Natural killer cell (primary cell): ENCODE measurements around the gene ATP2C2. TPM values are rescaled to one million over a fixed set of nuclear protein-coding genes. Genes with fewer than 3 reads are reported as not detected.

ENCODE experiments used
- ATAC-seq, 3 donors: fragments of 150-1000 bp in 2 of 3; fragments of 200-7000 bp in 1 of 3; cut with Tn5 transposase; 1 replicate in 1 of 3; 2 replicates in 2 of 3; pipeline ENCODE4 v1.10.0; 2021; ENCODE audit warnings: mild to moderate bottlenecking in 2 of 3, moderate library complexity in 2 of 3
- DNase-seq, 2 donors: peaks; one replicate each; pipeline versions ENCODE4 v3.0.0 to v3.0.0-alpha.2; 2013 to 2021; ENCODE audit warnings: mixed read lengths in 1 of 2
- H3K27ac ChIP-seq: one replicate; pipeline ENCODE4 v1.5.1; 2013; ENCODE audit warnings: mild to moderate bottlenecking, low read length
- H3K27me3 ChIP-seq: one replicate; pipeline ENCODE4 v1.6.1; 2013; ENCODE audit warnings: low read length; ENCODE audit not compliant: control insufficient read depth, insufficient read depth
- H3K36me3 ChIP-seq: one replicate; pipeline ENCODE4 v1.6.1; 2013; ENCODE audit warnings: low read length; ENCODE audit not compliant: control insufficient read depth, insufficient read depth
- H3K4me1 ChIP-seq: one replicate; pipeline ENCODE4 v1.6.1; 2013; ENCODE audit warnings: low read length; ENCODE audit not compliant: control insufficient read depth, insufficient read depth
- H3K4me3 ChIP-seq: one replicate; pipeline ENCODE4 v1.5.1; 2013; ENCODE audit warnings: low read length
- H3K9me3 ChIP-seq: one replicate; pipeline ENCODE4 v1.6.1; 2013; ENCODE audit warnings: low read length; ENCODE audit not compliant: control insufficient read depth, insufficient read depth
- H3K27ac Mint-ChIP-seq, 2 donors: one replicate each; pipeline ENCODE4 v1.8.0; 2022; ENCODE audit warnings: mild to moderate bottlenecking in 2 of 2, mixed read lengths in 2 of 2, moderate library complexity in 1 of 2
- H3K27me3 Mint-ChIP-seq, 2 donors: one replicate each; pipeline ENCODE4 v1.8.0; 2022; ENCODE audit warnings: low read depth in 2 of 2, mixed read lengths in 2 of 2
- H3K36me3 Mint-ChIP-seq: one replicate; pipeline ENCODE4 v1.8.0; 2022; ENCODE audit warnings: mixed read lengths
- H3K4me1 Mint-ChIP-seq, 2 donors: one replicate each; pipeline ENCODE4 v1.8.0; 2022; ENCODE audit warnings: mixed read lengths in 2 of 2
- H3K4me3 Mint-ChIP-seq: one replicate; pipeline ENCODE4 v1.8.0; 2022; ENCODE audit warnings: mild to moderate bottlenecking, moderate library complexity, mixed read lengths
- H3K9me3 Mint-ChIP-seq, 2 donors: one replicate each; pipeline ENCODE4 v1.8.0; 2022; ENCODE audit warnings: mixed read lengths in 2 of 2
- CTCF ChIP-seq: fragments of 200-600 bp; IDR thresholded peaks from one replicate; pipeline ENCODE4 v1.8.0; 2022; ENCODE audit warnings: antibody characterized with exemption
- WGBS: methylation state at CpG from one replicate; pipeline ENCODE4 v1.1.7; 2013; ENCODE audit warnings: missing lambda C conversion rate; ENCODE audit not compliant: insufficient coverage; 5-methylcytosine and 5-hydroxymethylcytosine counted together
- intact Hi-C: fragments of 100-400 bp; cut with micrococcal nuclease; formaldehyde crosslinking; loops from one replicate; pipeline ENCODE4 v1.14.2; 2022
- total RNA-seq, 4 donors: library from RNA; stranded (reverse); fragments of 120-200 nt in 1 of 4; gene quantifications; one replicate each; pipeline versions ENCODE4 v1.2.3 to v1.2.4, GENCODE V29; 2013 to 2022

ATP2C2 gene
- total RNA-seq, 3 donors from 2014 or later (not counting 1 experiment from before 2014, with no cell fraction given) = not detected

DNA sequence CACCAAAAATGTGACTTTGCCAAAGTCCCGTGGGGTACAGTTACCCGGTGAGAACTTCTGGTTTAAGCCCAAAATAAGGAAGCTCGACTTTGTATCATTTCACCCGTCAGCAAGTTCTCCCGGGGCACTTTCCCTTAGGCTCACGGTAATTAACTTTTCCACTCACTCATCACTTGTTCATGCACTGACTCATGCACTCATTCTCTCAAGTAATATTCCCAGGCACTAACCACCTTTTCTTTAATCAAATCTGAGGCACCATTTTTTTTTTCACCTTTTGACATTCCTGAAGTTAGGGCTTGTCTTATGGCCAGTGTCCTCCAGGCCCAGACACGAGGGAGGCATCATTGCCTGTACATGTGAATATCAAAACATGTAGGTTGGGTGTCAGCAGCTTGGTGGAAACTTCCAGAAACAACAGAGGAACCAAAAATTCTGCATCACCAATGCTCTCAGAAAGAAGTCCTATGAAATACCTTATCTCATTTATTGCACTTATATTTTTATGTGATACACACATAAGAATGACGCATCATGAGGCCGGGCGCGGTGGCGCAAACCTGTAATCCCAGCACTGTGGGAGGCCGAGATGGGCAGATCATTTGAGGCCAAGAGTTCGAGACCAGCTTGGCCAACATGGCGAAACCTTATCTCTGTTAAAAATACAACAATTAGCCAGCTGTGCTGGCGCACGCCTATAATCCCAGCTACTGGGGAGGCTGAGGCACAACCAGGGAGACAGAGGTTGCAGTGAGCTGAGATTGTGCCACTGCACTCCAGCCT lies 36.1 kb upstream of the ATP2C2 start:
- no peaks in the 10 kb centered on the region for H3K4me1 Mint-ChIP-seq
- no peaks in the 10 kb centered on the region for H3K9me3 ChIP-seq
- H3K4me3 ChIP-seq = no peak overlapping the region
- peaks cover 2 to 3% of the 10 kb centered on the region in 2 donors for H3K9me3 Mint-ChIP-seq
- H3K36me3 Mint-ChIP-seq = peaks cover 4% of the 10 kb centered on the region
- H3K27ac Mint-ChIP-seq = no peak overlapping the region
- no peak overlapping the region for H3K4me3 Mint-ChIP-seq
- H3K27ac ChIP-seq = no peak overlapping the region
- H3K27me3 Mint-ChIP-seq = peaks cover 0 to 5% of the 10 kb centered on the region in 2 donors
- H3K36me3 ChIP-seq = no peaks in the 10 kb centered on the region
- DNase-seq (no peak), ATAC-seq (no peak)
- no peaks in the 10 kb centered on the region for H3K4me1 ChIP-seq
- WGBS = 86% methylated on average over 17 of the region's 17 CpGs
- TF ChIP-seq CTCF = no peak
- H3K27me3 ChIP-seq = no peaks in the 10 kb centered on the region
- intact Hi-C loops = no loop called here

DNA sequence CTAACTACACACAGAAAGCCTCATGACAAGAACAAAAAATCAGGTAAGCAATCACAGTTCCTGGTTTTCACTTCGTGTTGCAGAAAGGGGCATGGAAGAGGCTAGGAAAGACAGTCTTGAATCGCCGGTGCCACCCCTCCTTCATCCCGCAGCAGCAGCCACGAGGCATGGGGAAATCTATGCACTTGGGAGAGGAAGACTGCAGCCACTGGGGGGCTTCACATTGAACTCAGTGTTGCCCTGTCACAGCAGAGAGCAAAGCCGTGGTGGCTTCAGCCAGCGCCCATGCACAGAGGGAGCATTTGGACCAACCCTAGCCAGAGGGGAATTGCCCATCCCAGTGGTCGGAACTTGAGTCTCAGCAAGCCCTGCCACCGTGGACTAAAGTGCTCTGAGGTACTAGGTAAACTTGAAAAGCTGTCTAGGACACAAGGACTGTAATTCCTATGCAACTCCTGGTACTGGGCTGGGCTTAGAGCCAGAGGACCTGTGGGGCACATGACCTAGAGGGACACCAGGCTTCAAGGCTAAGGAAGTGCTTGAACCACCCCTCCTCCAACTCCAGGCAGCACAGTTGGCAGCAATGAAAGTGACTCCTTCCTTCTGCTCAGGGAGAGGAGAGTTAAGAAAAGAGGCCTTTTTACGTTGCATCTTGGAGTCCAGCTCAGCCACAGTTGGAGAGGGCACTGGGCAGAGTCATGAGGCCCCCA lies 35.2 kb upstream of the ATP2C2 start:
- Mint-ChIP-seq H3K9me3 (peaks cover 2 to 5% of the 10 kb centered on the region in 2 donors), H3K36me3 (peaks cover 8% of the 10 kb centered on the region), H3K4me1 (no peaks in the 10 kb centered on the region), H3K27ac (no peak overlapping the region), H3K4me3 (no peak overlapping the region), H3K27me3 (peaks cover 0 to 7% of the 10 kb centered on the region in 2 donors)
- intact Hi-C loops = no loop called here
- WGBS = 67% methylated on average over 10 of the region's 10 CpGs
- no peaks in the 10 kb centered on the region for H3K4me1 ChIP-seq
- H3K27ac ChIP-seq = no peak overlapping the region
- no peaks in the 10 kb centered on the region for H3K9me3 ChIP-seq
- no peak overlapping the region for H3K4me3 ChIP-seq
- no peak for TF ChIP-seq CTCF
- DNase-seq = no peak
- H3K27me3 ChIP-seq = no peaks in the 10 kb centered on the region
- no peaks in the 10 kb centered on the region for H3K36me3 ChIP-seq
- no peak for ATAC-seq

- Mint-ChIP-seq H3K9me3 (peaks cover 2 to 5% of the 10 kb centered on the region in 2 donors), H3K27me3 (peaks cover 0 to 7% of the 10 kb centered on the region in 2 donors), H3K4me3 (no peak overlapping the region), H3K4me1 (no peaks in the 10 kb centered on the region), H3K36me3 (peaks cover 8% of the 10 kb centered on the region), H3K27ac (no peak overlapping the region)
- DNase-seq (no peak), ATAC-seq (no peak)
- H3K27ac ChIP-seq = no peak overlapping the region
- WGBS = 90% methylated on average over 3 of the region's 3 CpGs
- H3K36me3 ChIP-seq = no peaks in the 10 kb centered on the region
- no peaks in the 10 kb centered on the region for H3K4me1 ChIP-seq
- no peak for TF ChIP-seq CTCF
- H3K9me3 ChIP-seq = no peaks in the 10 kb centered on the region
- intact Hi-C loops = no loop called here
- no peaks in the 10 kb centered on the region for H3K27me3 ChIP-seq
- H3K4me3 ChIP-seq = no peak overlapping the region
Measured at GRCh38 chr16:84334058-84334457, 34.3 kb upstream of the ATP2C2 start.
